SK-N-SH treated with all-trans-retinoic acid at 6 μM for 48 hours (cell line): ENCODE data around the gene TAS2R60.
"Not testable (repeated sequence)": the region's sequence is repeated elsewhere in the genome, so short reads cannot be mapped to it uniquely, and the experiment has no call there.

Experiments
- ATAC-seq: fragments of 200-7000 bp; cut with Tn5 transposase; 3 replicates; pipeline ENCODE4 v1.9.1; 2020; ENCODE audit warnings: mild to moderate bottlenecking, moderate library complexity
- ARNTL ChIP-seq: fragments of 450-650 bp; formaldehyde crosslinking; IDR thresholded peaks from 2 replicates; pipeline ENCODE4 v1.5.0; 2020; ENCODE audit warnings: low read depth, mild to moderate bottlenecking, moderate library complexity, borderline replicate concordance
- BACH2 ChIP-seq: fragments of 250-450 bp; sonication (Bioruptor Pico); IDR thresholded peaks from 2 replicates; pipeline ENCODE4 v1.9.0; 2021; ENCODE audit warnings: mild to moderate bottlenecking, borderline replicate concordance
- CREB5 ChIP-seq: fragments of 250-450 bp; sonication (Bioruptor Pico); IDR thresholded peaks from 2 replicates; pipeline ENCODE4 v1.5.1; 2020; ENCODE audit warnings: low read depth, mild to moderate bottlenecking, moderate library complexity
- CSDC2 ChIP-seq: fragments of 250-450 bp; sonication (Bioruptor Pico); IDR thresholded peaks from 2 replicates; pipeline ENCODE4 v1.5.0; 2020; ENCODE audit warnings: mild to moderate bottlenecking, moderate library complexity
- ESRRG ChIP-seq: fragments of 250-450 bp; sonication (Bioruptor Pico); IDR thresholded peaks from 2 replicates; pipeline ENCODE4 v1.6.1; 2021; ENCODE audit warnings: mild to moderate bottlenecking
- GLIS3 ChIP-seq: fragments of 250-450 bp; sonication (Bioruptor Pico); IDR thresholded peaks from 2 replicates; pipeline ENCODE4 v1.5.0; 2020; ENCODE audit warnings: mild to moderate bottlenecking, moderate library complexity
- ISL1 ChIP-seq: fragments of 250-450 bp; sonication (Bioruptor Pico); IDR thresholded peaks from 2 replicates; pipeline ENCODE4 v2.1.2; 2022; ENCODE audit warnings: mild to moderate bottlenecking, moderate library complexity
- OSR1 ChIP-seq: fragments of 250-450 bp; sonication (Bioruptor Pico); IDR thresholded peaks from 2 replicates; pipeline ENCODE4 v1.8.0; 2022; ENCODE audit warnings: moderate library complexity, mild to moderate bottlenecking, inconsistent platforms
- PATZ1 ChIP-seq: fragments of 250-450 bp; sonication (Bioruptor Pico); IDR thresholded peaks from 2 replicates; pipeline ENCODE4 v1.8.0; 2020; ENCODE audit warnings: mild to moderate bottlenecking, moderate library complexity, borderline replicate concordance
- POU6F1 ChIP-seq: fragments of 250-450 bp; sonication (Bioruptor Pico); IDR thresholded peaks from 2 replicates; pipeline ENCODE4 v1.8.0; 2021; ENCODE audit warnings: low read depth, mild to moderate bottlenecking, moderate library complexity, borderline replicate concordance
- PPARA ChIP-seq: fragments of 250-450 bp; sonication (Bioruptor Pico); IDR thresholded peaks from 2 replicates; pipeline ENCODE4 v1.5.0; 2020; ENCODE audit warnings: mild to moderate bottlenecking, borderline replicate concordance
- RARB ChIP-seq: fragments of 250-450 bp; sonication (Bioruptor Pico); IDR thresholded peaks from 2 replicates; pipeline ENCODE4 v1.8.0; 2021; ENCODE audit warnings: mild to moderate bottlenecking, moderate library complexity
- SNAI2 ChIP-seq: fragments of 250-450 bp; sonication (Bioruptor Pico); IDR thresholded peaks from 2 replicates; pipeline ENCODE4 v1.5.0; 2020; ENCODE audit warnings: mild to moderate bottlenecking, moderate library complexity
- TCF4 ChIP-seq: fragments of 250-450 bp; sonication (Bioruptor Pico); IDR thresholded peaks from 2 replicates; pipeline ENCODE4 v1.8.0; 2021; ENCODE audit warnings: mild to moderate bottlenecking, moderate library complexity, borderline replicate concordance
- TSHZ2 ChIP-seq: fragments of 250-450 bp; sonication (Bioruptor Pico); IDR thresholded peaks from 2 replicates; pipeline ENCODE4 v1.5.0; 2020; ENCODE audit warnings: mild to moderate bottlenecking, moderate library complexity
- ZC3H10 ChIP-seq: fragments of 250-450 bp; sonication (Bioruptor Pico); IDR thresholded peaks from 2 replicates; pipeline ENCODE4 v1.5.1; 2021; ENCODE audit warnings: mild to moderate bottlenecking, moderate library complexity
- ZFP3 ChIP-seq: fragments of 250-450 bp; sonication (Bioruptor Pico); IDR thresholded peaks from 2 replicates; pipeline ENCODE4 v1.5.0; 2020; ENCODE audit warnings: mild to moderate bottlenecking, moderate library complexity
- ZFP30 ChIP-seq: fragments of 450-650 bp; formaldehyde crosslinking; IDR thresholded peaks from 2 replicates; pipeline ENCODE4 v1.5.0; 2022; ENCODE audit warnings: mild to moderate bottlenecking, moderate library complexity
- ZNF565 ChIP-seq: fragments of 450-650 bp; formaldehyde crosslinking; conservative IDR thresholded peaks from 2 replicates; pipeline ENCODE4 v1.5.0; 2020; ENCODE audit warnings: low read depth, mild to moderate bottlenecking, moderate library complexity
- ZNF70 ChIP-seq: fragments of 450-650 bp; formaldehyde crosslinking; IDR thresholded peaks from 2 replicates; pipeline ENCODE4 v1.5.0; 2020; ENCODE audit warnings: mild to moderate bottlenecking, moderate library complexity
- ZNF8 ChIP-seq: fragments of 450-650 bp; formaldehyde crosslinking; IDR thresholded peaks from 2 replicates; pipeline ENCODE4 v1.5.0; 2020; ENCODE audit warnings: mild to moderate bottlenecking, moderate library complexity
- TF ChIP-seq, protein P1 (sequence below): fragments of 250-450 bp; sonication (Bioruptor Pico); IDR thresholded peaks from 2 replicates; pipeline ENCODE4 v1.5.1; 2021; ENCODE audit warnings: mild to moderate bottlenecking, moderate library complexity

The TAS2R60 gene

GRCh38 chr7:143416565-143417149 lies 26.6 kb upstream of the TAS2R60 start:
- peak; percentile 61 for ATAC-seq
- TF ChIP-seq ZFP3 (CRISPR knock-in tag) = no peak
- no peak for TF ChIP-seq CSDC2
- TF ChIP-seq GLIS3 (CRISPR knock-in tag) = no peak
- no peak for TF ChIP-seq SNAI2 (CRISPR knock-in tag)
- no peak for TF ChIP-seq ZC3H10
- no peak for TF ChIP-seq BACH2 (CRISPR knock-in tag)
- TF ChIP-seq PATZ1 (CRISPR knock-in tag) = no peak
- TF ChIP-seq TCF4 (CRISPR knock-in tag) = no peak
- TF ChIP-seq ISL1 = no peak
- no peak for TF ChIP-seq CREB5
- TF ChIP-seq ARNTL = no peak
- TF ChIP-seq ZNF70 (CRISPR knock-in tag) = no peak
- TF ChIP-seq OSR1 (CRISPR knock-in tag) = no peak
- TF ChIP-seq, protein P1, sequence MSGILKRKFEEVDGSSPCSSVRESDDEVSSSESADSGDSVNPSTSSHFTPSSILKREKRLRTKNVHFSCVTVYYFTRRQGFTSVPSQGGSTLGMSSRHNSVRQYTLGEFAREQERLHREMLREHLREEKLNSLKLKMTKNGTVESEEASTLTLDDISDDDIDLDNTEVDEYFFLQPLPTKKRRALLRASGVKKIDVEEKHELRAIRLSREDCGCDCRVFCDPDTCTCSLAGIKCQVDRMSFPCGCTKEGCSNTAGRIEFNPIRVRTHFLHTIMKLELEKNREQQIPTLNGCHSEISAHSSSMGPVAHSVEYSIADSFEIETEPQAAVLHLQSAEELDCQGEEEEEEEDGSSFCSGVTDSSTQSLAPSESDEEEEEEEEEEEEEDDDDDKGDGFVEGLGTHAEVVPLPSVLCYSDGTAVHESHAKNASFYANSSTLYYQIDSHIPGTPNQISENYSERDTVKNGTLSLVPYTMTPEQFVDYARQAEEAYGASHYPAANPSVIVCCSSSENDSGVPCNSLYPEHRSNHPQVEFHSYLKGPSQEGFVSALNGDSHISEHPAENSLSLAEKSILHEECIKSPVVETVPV (CRISPR knock-in tag) = no peak
- TF ChIP-seq ZFP30 (CRISPR knock-in tag) = no peak
- no peak for TF ChIP-seq PPARA (CRISPR knock-in tag)
- no peak for TF ChIP-seq RARB (CRISPR knock-in tag)
- no peak for TF ChIP-seq ZNF565 (CRISPR knock-in tag)
- no peak for TF ChIP-seq ZNF8
- TF ChIP-seq ESRRG (CRISPR knock-in tag) = no peak

- TF ChIP-seq RARB (CRISPR knock-in tag) = no peak
- no peak for TF ChIP-seq ZNF8
- TF ChIP-seq ZFP30 (CRISPR knock-in tag) = no peak
- TF ChIP-seq GLIS3 (CRISPR knock-in tag) = no peak
- no peak for TF ChIP-seq PPARA (CRISPR knock-in tag)
- no peak for TF ChIP-seq ARNTL
- ATAC-seq = no peak
These were observed 25.4 kb upstream of the TAS2R60 start for GRCh38 chr7:143417734-143418383.

DNA sequence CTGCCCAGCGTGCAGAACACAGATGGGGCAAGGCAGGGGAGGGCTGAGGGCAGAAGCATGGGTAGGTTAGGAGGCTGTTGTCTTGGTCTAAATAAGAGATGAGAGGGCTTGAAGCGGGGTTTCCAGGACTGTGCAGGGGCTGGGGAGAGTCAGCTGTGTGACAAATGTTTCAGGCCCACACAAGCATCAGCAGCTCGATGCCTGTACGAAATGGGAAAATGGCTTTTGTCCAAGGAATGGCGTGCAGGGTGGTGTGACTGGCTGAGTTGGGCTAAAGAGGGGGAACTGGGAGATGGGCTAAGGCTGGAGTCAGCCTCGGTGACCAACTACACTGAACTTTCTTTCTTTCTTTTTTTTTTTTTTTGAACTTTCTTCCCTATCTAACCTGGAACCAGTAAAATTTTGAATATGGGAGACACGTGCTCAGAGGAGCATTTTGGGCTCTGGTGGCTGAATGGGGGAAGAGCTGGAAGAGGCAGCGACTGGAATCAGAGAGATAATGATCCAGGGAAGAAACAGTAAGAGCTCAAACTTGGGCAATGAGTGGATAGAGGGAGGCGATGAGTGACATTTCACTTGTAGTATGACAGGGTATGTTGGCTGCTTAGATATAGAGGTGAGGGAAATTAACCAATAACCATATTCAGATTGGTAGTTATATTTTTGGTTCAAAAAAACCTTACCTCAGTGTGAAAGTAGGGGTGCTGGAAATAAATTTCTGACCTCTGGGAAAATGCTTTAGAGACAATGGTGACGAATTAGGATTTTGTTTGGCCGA lies 24.4 kb upstream of the TAS2R60 start:
- ATAC-seq = no peak
- TF ChIP-seq RARB (CRISPR knock-in tag) = no peak
- TF ChIP-seq ZFP3 (CRISPR knock-in tag) = no peak
- TF ChIP-seq ZNF565 (CRISPR knock-in tag) = no peak

- TF ChIP-seq CSDC2 = no peak
- no peak for TF ChIP-seq TCF4 (CRISPR knock-in tag)
- TF ChIP-seq POU6F1 (CRISPR knock-in tag) = no peak
- no peak for TF ChIP-seq ZNF565 (CRISPR knock-in tag)
- no peak for TF ChIP-seq ZC3H10
- TF ChIP-seq ZNF8 = no peak
- no peak for TF ChIP-seq BACH2 (CRISPR knock-in tag)
- TF ChIP-seq TSHZ2 (CRISPR knock-in tag) = no peak
- no peak for TF ChIP-seq PATZ1 (CRISPR knock-in tag)
- no peak for TF ChIP-seq SNAI2 (CRISPR knock-in tag)
- no peak for TF ChIP-seq ISL1
- TF ChIP-seq, all 23 proteins: peak for 0
These were observed 23.4 kb upstream of the TAS2R60 start for GRCh38 chr7:143419880-143420279.

GRCh38 chr7:143420624-143421023 lies 22.6 kb upstream of the TAS2R60 start:
- ATAC-seq = not testable (repeated sequence)

More at GRCh38 chr7:143419880-143420279, 23.4 kb upstream of the TAS2R60 start:
- ATAC-seq = no peak
